HG03045 (cell line): ENCODE results near the gene KCNJ15.
"Not testable (repeated sequence)": the region's sequence is repeated elsewhere in the genome, so short reads cannot be mapped to it uniquely, and the experiment has no call there.

Source experiments
- ATAC-seq: cut with Tn5 transposase; IDR thresholded peaks from one replicate; pipeline ENCODE4 v1.9.1; 2021; ENCODE audit warnings: mild to moderate bottlenecking, moderate library complexity; ENCODE audit not compliant: unreplicated experiment

Gene KCNJ15

DNA sequence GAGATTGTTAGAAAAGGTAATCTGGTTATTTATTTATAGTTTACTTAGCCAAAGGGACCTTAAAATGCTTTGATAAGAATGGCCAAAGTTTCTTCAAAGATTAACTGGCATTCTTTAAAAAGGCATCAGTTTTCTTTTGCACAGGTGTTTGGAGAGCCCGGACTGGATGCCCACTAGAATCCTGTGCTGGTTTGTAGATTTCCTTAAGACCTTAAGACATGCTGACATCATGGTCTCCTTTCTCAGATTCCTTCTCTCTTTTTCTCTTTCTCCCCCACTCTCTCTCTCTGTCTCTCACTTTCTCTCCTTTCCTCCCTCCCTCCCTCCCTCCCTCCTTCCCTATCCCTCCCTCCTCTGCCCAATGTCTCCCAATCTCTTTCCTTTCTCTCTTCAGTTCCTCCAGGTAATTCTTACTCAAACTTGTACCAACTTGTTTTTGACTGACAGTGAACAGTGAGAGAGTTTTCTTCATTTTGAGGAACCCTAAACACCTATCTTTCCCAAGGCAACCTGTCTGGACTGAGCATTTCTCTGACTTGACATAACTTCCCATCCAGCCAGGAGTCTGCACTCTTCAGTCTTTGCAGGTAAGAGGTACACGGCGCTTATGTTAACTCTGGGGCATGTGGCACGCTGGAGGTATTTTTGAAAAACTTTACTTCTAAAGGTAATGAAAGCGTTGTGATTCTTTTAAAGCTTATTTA is at the start of gene KCNJ15:
KCNJ15 (plus strand) TSS at position 393 of the 704 bp plus-strand sequence. CDS start 42,271 bp downstream, outside the sequence.
- ATAC-seq, result no peak

DNA sequence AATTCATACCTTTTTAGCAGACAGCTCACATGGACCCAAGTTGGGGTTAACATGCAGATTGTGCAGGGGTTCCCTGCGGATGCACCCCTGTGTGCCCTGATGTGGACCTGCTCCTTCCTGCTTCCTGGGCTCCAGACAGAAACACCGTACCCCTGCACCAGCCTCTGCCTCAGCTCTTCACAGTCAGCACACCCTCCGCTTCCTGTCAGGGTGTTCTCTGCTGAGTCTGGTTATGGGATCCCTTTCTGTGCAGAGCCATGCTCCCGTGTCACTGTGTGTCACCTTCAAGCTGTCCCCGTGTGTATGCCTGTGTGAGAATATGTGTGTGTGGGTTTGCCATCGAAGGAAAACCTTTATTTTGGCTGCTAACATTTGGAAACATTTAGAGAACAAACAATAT is 48.7 kb upstream of the KCNJ15 start:
- no peak for ATAC-seq

DNA sequence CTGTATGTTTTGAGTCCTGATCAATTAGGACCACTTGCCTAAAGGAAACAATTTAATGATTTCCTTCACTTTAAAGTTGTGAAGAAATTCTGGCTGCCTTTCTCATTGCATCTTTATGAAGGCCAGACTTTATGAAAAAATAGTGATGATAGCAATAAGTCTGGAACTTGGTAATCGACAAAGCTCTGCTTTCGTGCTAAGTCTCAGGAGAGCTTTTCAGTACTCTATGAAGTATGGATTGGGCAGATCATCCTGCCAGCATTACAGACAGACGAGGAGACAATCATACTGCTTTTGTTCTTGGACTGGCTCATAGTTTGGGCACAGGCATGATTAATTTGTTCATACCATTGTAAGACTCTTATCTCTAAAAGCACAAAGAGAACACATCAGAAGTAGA is 45.5 kb upstream of the KCNJ15 start:
- ATAC-seq, result no peak

DNA sequence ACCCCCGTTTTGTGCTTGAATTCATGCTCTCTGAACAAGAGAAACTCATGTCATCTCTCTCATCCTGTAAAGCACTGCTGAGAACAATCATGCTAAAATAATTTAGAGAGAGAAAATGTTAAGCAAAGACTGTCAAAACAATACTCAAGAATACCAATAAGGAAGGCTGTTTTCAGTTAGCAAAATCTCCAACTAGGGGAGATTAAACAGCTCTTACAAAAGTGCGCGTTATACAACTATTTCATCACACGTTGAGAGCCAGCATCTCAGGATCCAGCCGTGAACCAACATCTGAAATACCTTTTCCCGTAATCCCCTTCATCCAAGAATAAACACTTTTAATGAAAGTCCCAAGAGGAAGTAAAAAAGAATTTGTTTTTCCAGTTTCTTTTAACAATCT is 44.1 kb upstream of the KCNJ15 start:
- ATAC-seq, result no peak

DNA sequence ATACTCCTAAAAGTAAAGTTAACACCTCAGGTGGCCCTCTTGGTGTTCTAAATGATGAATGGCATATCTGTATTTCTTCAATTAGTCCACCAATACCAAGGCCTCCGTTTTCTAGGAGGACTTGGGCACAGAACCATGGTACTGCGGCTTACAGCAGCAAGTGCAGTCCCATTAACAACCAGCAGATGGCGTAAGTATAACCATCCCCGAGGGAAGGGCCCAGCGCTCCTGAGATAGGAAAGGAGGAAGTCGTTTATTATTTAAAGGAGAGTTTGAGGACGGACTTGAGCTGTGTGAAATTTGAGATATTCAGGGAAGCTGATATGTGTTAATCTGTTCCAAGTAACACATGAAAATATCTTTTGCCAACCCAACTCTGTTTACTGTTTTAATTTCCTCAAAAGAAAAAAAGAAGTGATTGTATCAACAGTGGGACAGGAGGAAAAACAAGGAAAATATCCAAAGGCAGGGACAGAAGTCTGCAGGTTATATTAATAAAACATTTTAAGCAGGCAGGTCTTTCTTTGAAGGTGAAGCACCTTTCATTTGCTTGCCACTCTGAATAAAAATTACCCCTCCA is 37.7 kb upstream of the KCNJ15 start:
- ATAC-seq, result no peak

DNA sequence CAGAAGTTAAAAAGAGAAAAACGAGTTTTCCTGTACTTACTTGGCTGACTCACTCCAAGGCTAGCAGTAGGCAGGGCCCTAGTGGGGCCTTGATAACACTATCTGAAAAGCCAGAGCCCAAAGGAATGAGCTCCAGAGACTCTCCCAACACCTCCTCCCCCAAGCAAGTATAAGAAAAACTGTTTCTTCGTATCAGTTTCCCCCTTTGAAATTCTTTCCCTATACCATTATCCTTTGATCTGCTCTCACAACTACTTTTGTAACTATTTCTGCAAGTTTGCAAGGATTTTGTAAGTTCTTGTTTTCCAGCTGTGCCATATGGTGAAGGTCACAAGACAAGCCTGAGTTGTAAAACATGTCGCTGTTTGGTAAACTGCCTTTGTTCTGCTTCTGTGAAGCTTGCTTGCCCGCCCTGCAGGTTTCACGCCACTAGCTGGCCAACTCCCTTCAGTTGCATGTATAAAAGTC is 36.5 kb upstream of the KCNJ15 start:
- ATAC-seq, result no peak

DNA sequence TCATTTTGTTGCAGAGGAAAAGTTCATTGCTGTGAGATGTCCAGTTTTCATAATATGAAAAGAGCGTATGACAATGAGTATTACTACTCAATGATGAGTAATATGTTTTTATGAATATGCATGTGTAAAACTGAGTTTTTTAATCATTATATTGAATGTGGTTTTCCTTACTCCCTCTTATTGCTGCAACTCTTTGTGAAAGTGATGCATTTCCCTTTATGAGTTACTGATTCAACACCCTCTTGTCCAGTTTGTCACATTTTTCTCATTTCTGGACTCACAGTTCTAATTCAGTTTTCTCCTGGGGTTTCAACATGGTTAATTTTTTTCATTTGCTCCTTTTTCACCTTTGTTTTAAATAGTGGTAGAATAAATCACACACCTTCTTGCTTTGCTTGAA is 35.2 kb upstream of the KCNJ15 start:
- ATAC-seq, result no peak

DNA sequence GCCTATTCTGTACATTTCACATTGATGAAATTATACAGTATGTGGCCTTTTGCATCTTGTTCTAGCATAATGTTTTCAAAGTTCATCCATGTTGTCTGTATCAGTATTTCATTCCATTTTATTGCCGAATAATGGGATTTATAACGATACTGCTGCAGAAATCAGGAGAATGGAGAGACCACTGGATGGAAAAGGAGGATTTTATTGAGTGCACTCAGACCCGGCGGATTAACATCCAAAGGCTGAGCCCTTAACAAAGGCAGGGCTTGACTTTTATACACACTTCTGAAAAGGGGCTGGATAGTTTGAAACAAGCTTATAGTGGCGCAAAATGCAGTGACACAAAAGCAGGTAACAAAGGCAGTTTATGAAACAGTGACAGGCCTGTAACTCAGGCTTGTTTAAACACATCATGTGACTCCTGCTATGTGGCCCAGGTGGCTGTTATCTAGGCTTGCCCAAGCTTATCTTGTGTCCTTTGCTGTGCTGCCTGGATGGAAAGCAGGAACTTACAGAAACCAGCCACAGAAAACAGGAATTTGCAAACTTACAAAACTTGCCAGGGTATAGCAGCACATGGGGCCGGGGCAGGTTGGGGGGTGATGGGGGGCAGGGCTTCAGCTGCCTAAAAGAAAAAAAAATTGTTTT is 32.8 kb upstream of the KCNJ15 start:
- no peak for ATAC-seq

DNA sequence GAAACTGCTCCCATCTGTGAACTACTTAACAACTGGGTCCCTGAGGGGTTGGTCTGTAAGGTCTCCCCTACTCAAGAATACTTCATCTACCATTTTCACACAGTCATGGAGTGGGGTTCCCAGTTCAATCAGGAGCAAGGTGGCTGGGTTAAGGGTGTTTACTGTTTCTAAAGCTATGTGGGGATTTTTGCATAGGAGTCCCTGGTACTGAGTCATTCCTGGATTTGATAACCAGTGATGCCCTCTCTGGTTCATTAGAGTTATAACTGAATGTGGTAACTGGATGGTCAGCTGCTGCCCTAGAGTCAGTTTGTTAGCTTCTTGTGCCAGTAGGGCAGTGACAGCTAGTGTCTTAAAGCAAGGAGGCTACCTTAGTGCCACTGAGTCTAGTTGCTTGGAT is 29.4 kb upstream of the KCNJ15 start:
- no peak for ATAC-seq

DNA sequence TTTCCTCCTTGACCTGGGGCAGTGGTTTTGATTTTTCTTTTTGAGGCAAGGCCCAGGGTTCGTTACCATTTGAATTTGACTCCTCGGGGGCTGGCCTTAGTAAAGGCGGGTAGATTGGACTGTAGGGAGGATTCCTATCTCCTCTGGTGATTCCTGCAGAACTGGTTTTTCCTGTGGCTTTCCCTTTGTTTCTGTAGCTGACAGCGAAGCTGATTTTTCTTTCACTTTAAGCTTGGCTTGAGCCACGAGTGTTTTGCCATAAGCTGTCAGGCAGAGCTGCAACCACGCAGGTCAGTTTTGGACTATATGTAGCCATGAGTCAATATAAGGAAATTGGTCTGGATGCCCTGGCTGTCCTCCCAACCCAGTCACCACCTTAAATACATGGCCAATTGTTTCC is 28.7 kb upstream of the KCNJ15 start:
- ATAC-seq, result no peak

DNA sequence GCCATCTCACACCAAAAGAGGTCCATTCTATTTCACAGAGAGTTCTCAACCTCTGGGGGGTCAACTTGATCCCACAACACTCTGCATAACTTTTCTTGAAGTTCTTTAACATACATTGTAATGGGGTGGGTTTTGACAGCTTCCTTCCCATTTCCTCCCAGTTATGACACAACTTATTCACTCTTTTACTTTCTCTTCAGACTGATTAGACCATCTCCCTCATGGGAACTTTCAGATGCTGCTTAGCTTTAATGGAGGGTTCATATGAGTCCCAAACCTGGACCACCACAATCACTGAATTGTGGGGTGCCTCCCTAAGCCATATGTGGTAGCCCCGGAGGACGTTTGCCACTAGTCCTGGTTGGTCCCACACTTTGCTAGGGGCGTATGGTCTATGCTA is 28.3 kb upstream of the KCNJ15 start:
- ATAC-seq, result no peak

DNA sequence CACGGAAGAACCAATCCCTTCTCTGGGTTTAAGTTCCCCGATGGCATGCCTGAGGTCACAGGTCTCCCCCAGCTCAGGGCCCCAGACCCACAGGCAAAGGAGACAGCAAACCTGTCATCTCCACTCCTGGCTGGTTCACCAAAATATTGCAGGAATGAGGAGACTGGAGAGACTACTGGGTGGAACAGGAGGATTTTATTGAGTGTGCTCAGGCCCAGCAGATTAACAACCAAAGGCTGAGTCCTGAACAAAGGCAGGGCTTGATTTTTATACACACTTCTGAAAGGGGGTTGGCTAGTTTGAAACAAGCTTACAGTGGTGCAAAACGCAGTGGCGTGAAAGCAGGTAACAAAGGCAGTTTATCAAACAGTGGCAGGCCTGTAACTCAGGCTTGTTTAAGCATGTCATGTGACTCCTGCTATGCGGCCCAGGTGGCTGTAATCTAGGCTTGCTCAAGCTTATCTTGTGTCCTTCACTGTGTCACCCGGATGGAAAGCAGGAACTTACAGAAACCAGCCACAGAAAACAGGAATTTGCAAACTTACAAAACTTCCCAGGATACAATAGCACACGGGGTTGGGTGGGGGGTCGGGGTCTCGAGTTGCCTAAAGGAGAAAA is 27.4 kb upstream of the KCNJ15 start:
- ATAC-seq, result no peak

DNA sequence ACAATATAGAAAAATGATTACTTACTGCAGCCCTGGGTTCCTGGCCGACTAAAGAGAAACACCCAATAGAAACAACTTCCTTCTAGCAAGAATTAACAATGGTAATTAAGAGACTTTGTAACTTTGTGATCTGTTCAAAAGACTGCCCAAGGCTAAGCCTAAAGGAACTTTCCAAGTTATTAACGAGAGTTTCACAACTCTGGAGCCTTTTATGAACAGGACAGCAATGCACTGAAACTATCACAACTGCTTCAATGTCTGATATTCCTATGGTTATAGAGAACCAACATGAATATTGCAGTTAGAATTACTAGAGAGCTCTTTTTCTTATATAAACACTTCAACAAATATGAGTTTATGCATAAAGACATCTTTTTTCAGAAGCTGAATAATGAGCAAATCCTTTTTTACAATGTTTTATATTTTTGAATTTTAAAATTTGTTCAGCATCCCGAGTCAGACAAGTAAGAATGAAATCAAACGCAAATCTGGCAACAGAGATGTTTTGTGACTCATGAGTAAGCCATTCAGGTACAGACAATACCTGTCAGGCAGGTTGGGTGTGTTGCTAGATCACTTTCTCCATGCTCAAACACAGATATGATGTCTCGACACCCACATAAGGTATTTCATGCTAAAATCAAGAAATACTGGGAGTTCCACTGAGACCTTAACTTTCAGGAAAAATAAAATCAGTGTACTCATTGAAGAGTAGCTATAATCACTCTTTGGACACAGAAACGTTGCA is 22.2 kb upstream of the KCNJ15 start:
- ATAC-seq, result no peak

DNA sequence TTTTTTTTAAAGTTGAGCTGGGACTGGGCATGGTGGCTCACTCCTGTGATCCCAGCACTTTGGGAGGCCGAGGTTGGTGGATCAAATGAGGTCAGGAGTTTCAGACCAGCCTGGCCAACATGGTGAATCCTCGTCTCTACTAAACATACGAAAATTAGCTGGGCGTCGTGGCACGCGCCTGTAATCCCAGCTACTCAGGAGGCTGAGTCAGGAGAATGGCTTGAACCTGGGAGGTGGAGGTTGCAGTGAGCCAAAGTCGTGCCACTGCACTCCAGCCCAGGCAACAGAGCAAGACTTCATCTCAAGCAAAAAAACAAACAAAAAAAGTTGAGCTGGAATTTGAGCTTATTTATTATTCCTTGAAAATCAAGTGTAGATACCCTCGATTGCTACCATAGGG is 21.5 kb upstream of the KCNJ15 start:
- ATAC-seq, result not testable (repeated sequence)

DNA sequence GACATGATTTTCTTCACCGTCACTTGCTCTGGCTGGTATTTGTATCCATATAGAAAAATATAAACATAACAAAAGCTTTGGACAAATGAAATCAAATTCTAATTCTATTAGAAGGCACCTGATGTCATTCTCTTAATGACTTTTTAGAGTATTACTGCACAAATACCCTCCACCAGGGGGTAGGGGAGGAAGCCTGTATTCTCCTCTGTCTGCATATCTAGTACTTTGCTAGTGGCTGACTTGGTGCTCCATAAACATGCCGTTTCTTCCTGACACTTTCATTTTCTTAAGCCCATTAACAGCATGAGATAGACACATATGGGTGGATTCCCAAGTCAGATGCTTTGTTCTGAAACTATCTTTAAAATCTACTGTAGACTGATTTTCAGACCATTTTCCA is 20.6 kb upstream of the KCNJ15 start:
- no peak for ATAC-seq

DNA sequence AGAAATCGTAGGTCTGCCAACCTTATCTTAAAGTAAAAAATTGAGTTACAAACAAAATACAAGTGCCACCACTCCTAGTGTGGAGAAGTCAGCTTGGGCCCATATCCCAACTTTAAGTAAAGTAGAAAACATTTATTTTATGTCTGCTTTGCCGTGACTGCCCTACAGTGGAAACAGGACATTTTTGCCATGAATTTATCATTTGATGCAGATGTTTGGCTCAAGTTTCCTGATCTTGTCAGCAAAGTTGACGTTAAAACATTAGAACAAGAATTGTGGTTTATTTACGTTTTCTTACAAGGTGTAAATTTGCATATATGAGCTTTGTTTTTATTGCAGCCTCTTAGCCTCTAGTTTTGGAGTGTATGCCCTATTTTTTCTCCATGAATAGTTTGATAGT is 17.1 kb upstream of the KCNJ15 start:
- ATAC-seq, result no peak

DNA sequence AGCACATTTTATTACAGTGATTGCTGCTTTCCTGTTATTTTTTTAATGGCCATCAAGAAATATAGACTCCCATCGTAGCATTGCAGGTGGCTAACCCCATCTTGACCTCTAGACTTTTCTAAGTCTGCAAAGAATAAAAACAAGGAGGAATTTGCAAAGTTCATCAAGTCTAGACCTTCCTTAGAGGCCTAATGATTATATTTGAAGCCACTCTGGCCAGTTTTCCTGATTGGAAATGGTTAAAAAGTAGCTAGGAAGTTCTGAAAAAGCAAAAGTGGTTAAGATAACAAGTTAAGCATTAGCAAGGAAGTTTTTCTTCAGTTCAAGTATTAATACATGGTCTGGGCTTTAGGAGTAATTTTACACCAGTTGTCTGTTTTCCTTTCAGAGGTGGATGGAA is 16.7 kb upstream of the KCNJ15 start:
- no peak for ATAC-seq

DNA sequence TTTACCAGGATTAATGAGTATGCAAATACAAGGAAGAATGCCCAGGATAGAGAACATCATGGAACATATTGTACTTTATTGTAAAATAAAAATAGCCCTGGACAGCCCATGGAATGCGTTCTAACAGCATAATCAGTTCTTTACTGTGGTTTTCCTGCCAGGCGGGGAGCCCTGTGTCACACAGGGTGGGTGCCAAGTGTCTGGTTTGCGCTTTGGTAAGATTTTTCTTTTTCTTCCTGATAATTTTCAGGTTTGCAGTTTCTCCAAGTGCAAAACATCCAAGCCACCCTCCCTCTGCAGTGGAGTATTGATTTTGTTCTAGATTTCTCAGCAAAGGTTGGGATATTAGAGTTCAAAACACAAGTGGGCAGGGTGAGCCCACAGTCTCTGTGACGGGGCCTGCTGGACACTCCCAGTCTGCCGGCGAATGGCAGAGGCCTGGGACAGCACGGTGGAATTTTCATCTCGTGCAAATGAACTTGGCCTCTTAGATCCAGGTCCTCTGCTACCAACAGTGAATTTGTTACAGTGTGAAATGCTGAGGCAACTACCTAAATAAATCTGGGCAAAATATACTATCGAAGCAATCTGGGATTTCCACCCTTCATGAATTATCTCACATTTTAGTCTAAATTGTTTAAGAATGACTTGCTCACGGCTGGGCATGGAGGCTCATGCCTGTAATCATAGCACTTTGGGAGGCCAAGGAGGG is 15.6 kb upstream of the KCNJ15 start:
- ATAC-seq, result no peak

DNA sequence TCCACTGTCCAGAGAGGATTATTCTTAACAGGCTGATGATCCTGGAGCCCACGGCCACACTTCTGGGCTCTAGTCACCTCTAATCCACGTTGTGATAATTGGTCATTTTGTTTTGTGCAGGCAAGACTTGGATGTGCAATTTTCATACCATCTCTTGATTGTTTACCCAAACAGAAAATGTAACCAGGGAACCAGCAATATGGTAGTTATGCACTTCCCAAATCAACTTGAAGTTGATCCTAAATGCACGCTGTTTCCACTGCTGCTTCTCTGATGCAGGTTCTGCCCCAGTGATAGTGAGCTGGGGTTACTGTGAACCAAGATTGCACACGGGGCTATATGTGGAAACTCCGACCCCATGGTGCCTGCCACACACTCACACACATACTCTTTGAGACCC is 14.7 kb upstream of the KCNJ15 start:
- no peak for ATAC-seq

DNA sequence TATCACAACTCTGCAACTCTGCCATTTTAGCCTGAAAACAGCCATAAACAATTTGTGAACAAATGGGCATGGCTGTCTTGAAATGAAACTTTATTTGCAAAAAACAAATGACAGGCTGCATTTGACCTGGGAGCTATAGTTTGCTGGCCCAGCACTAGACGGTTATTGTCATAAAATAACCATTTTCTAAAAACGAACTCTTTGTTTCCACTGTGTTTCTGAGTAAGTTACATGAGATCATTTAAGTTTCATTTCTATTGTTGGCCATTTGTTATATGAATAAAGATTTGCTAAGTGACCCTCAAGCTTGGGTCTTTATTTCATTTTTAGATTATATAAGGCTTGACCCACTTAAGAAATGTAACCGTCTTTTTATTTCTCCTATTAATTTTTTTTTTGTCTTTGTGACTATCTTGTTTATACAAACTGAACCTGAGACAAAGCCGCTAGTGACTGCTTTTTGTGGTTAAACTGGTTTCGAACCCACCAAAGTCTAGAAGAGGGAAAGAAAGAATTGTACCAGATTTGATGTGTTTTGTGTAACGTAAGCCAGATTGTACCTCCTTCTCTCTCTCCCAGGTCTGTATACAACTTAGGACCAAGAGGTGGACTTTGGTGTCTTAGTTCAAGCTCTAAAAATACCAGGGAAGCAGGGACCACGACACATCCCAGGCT is 12.9 kb upstream of the KCNJ15 start:
- no peak for ATAC-seq
